Calu3 (cell line): ENCODE results near the gene FOXP1. TPM values are rescaled to one million over a fixed set of nuclear protein-coding genes. Genes with fewer than 3 reads are reported as not detected.

Source experiments
- BruUV-seq: library from RNA; stranded (reverse); fragments of 400-500 nt; replicated peaks from 2 replicates; lab custom pipeline; 2021; lab: Mats Ljungman, UMichigan
- CTCF ChIA-PET: fragments of 300-600 bp; sonication (Branson Sonifier 250); formaldehyde crosslinking; loops from one replicate; lab custom pipeline; 2022; ENCODE audit warnings: antibody characterized with exemption; lab: Charles Lee
- DNase-seq: peaks from one replicate; pipeline ENCODE4 v3.0.0; 2022
- H3K27ac Mint-ChIP-seq: one replicate; pipeline ENCODE4 v1.8.0; 2022; ENCODE audit warnings: mixed read lengths; ENCODE audit not compliant: unreplicated experiment
- H3K27me3 Mint-ChIP-seq: one replicate; pipeline ENCODE4 v1.8.0; 2022; ENCODE audit warnings: mixed read lengths; ENCODE audit not compliant: unreplicated experiment
- H3K36me3 Mint-ChIP-seq: one replicate; pipeline ENCODE4 v1.8.0; 2022; ENCODE audit warnings: mild to moderate bottlenecking, moderate library complexity, mixed read lengths; ENCODE audit not compliant: insufficient read depth, unreplicated experiment
- H3K4me1 Mint-ChIP-seq: one replicate; pipeline ENCODE4 v1.8.0; 2022; ENCODE audit warnings: mild to moderate bottlenecking, low read depth, mixed read lengths; ENCODE audit not compliant: unreplicated experiment
- H3K4me3 Mint-ChIP-seq: one replicate; pipeline ENCODE4 v1.8.0; 2022; ENCODE audit warnings: mild to moderate bottlenecking, low read depth, moderate library complexity, mixed read lengths; ENCODE audit not compliant: unreplicated experiment
- H3K9me3 Mint-ChIP-seq: one replicate; pipeline ENCODE4 v1.8.0; 2022; ENCODE audit warnings: low read depth, mixed read lengths; ENCODE audit not compliant: unreplicated experiment
- CTCF ChIP-seq: fragments of 200-600 bp; IDR thresholded peaks from one replicate; pipeline ENCODE4 v1.8.0; 2022; ENCODE audit warnings: antibody characterized with exemption; ENCODE audit not compliant: unreplicated experiment
- intact Hi-C: fragments of 100-400 bp; cut with micrococcal nuclease; formaldehyde crosslinking; loops from one replicate; pipeline ENCODE4 v1.10.0; 2022; ENCODE audit not compliant: unreplicated experiment
- total RNA-seq: library from RNA; stranded (reverse); gene quantifications from 2 replicates; pipeline ENCODE4 v1.2.3, GENCODE V29; 2022

The FOXP1 gene
- total RNA-seq, 1 experiment from 2014 or later: 82.8 TPM

- CTCF ChIA-PET: no interaction called here
- Mint-ChIP-seq H3K4me1 (peaks cover 60% of the 10 kb centered on the region), H3K4me3 (peak overlapping the region; percentile 15), H3K9me3 (no peaks in the 10 kb centered on the region), H3K27me3 (no peaks in the 10 kb centered on the region), H3K27ac (peak overlapping the region; percentile 12), H3K36me3 (peaks cover 5% of the 10 kb centered on the region)
- peak; percentile 38 for DNase-seq
- no TSS peak for BruUV-seq
- no peak for TF ChIP-seq CTCF
- intact Hi-C loops: loop anchor here (5.0 kb wide), 1 partner anchor 35 kb away; no protein-coding TSS in a partner anchor
These were observed 46.3 kb downstream of the FOXP1 start for GRCh38 chr3:71537211-71537611.

GRCh38 chr3:71536376-71536965 lies 47.1 kb downstream of the FOXP1 start:
- no peak for DNase-seq
- intact Hi-C loops: loop anchor here (5.0 kb wide), 1 partner anchor 36 kb away; no protein-coding TSS in a partner anchor
- Mint-ChIP-seq H3K4me3 (no peak overlapping the region), H3K27ac (no peak overlapping the region), H3K27me3 (no peaks in the 10 kb centered on the region), H3K36me3 (peaks cover 5% of the 10 kb centered on the region), H3K9me3 (no peaks in the 10 kb centered on the region), H3K4me1 (peaks cover 61% of the 10 kb centered on the region)
- TF ChIP-seq CTCF: no peak
- CTCF ChIA-PET: interaction anchor here (0.5 to 0.7 kb wide), 3 partner anchors 12 to 856 kb away, joined by 3 read pairs; no protein-coding TSS in a partner anchor
- BruUV-seq: no TSS peak

GRCh38 chr3:71533588-71533987 lies 49.9 kb downstream of the FOXP1 start:
- DNase-seq: no peak
- no TSS peak for BruUV-seq
- Mint-ChIP-seq H3K27ac (peak overlapping the region; percentile 76), H3K4me3 (no peak overlapping the region), H3K9me3 (no peaks in the 10 kb centered on the region), H3K36me3 (peaks cover 5% of the 10 kb centered on the region), H3K27me3 (no peaks in the 10 kb centered on the region), H3K4me1 (peaks cover 61% of the 10 kb centered on the region)
- CTCF ChIA-PET: no interaction called here
- no peak for TF ChIP-seq CTCF
- intact Hi-C loops: no loop called here

GRCh38 chr3:71532639-71533395 lies 50.7 kb downstream of the FOXP1 start:
- TF ChIP-seq CTCF: no peak
- no peaks in the 10 kb centered on the region for H3K27me3 Mint-ChIP-seq
- H3K27ac Mint-ChIP-seq: peak overlapping the region; percentile 76
- H3K4me1 Mint-ChIP-seq: peaks cover 61% of the 10 kb centered on the region
- no peak overlapping the region for H3K4me3 Mint-ChIP-seq
- CTCF ChIA-PET: no interaction called here
- intact Hi-C loops: no loop called here
- no peaks in the 10 kb centered on the region for H3K9me3 Mint-ChIP-seq
- no TSS peak for BruUV-seq
- DNase-seq: no peak
- H3K36me3 Mint-ChIP-seq: peaks cover 5% of the 10 kb centered on the region
